SH-SY5Y (cell line): ENCODE measurements around the gene DDO.

Source experiments
- GATA2 ChIP-seq: IDR thresholded peaks from 2 replicates; pipeline ENCODE4 v1.6.1; 2011; ENCODE audit warnings: mild to moderate bottlenecking, low read depth, low read length
- GATA3 ChIP-seq: IDR thresholded peaks from 2 replicates; pipeline ENCODE4 v1.6.1; 2011; ENCODE audit warnings: low read depth, mild to moderate bottlenecking, low read length, moderate library complexity

DNA sequence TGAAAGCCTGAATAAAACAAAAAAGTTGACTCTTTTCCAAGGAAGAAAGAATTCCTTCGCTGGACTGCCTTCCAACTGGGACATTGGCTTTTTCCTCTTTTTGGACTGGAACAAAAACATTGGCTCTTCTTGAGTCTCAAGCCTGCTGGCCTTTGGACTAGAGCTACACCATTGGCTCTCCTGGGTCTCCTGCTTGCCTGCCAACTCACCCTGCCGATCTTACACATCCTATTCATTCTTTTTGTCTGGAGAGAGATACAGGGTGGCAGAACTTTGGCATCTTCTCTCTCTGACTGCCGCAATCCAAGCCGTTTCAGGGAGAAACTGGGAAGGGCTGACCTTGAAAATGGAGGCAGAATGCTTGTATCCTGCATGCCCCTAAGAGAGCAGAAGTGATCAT lies 20.2 kb downstream of the DDO start:
- TF ChIP-seq GATA2 (no peak), GATA3 (no peak)
